Measurements from ENCODE around the gene SUPT3H. TPM values are rescaled to one million over a fixed set of nuclear protein-coding genes. Genes with fewer than 3 reads are reported as not detected.

The SUPT3H gene
- total and polyA plus RNA-seq, 9 donors = 10.3 to 23.1 (median 16.2) TPM

DNA sequence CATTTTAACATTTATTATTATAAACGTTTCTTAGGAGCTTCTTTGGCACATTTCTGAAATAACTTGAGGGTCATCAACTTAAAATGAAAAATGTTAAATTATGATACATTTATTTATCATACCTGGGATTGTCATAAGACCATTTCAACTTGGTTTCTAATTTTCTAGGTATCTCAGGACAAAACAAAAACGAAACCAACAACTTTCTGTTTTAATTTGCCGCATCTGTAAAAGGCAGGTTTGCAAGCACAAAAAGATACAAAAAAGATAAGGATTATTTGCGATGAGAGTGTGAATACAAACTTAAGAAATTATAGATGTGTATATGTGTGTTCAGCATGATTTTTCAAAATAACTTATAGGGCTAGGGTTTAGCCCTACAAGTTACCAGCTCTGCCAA is 444.6 kb downstream of the SUPT3H start:
- intact Hi-C loops (cut with DNase I) = no loop called here
- no peak overlapping the region for H3K4me3 ChIP-seq
- H3K27me3 ChIP-seq = peaks cover 3% of the 10 kb centered on the region
- 59 to 67% (median 65%) methylated on average over 4 of the region's 4 CpGs for WGBS, 3 donors
- TF ChIP-seq, protein P1, sequence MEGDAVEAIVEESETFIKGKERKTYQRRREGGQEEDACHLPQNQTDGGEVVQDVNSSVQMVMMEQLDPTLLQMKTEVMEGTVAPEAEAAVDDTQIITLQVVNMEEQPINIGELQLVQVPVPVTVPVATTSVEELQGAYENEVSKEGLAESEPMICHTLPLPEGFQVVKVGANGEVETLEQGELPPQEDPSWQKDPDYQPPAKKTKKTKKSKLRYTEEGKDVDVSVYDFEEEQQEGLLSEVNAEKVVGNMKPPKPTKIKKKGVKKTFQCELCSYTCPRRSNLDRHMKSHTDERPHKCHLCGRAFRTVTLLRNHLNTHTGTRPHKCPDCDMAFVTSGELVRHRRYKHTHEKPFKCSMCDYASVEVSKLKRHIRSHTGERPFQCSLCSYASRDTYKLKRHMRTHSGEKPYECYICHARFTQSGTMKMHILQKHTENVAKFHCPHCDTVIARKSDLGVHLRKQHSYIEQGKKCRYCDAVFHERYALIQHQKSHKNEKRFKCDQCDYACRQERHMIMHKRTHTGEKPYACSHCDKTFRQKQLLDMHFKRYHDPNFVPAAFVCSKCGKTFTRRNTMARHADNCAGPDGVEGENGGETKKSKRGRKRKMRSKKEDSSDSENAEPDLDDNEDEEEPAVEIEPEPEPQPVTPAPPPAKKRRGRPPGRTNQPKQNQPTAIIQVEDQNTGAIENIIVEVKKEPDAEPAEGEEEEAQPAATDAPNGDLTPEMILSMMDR (IDR thresholded peaks at IDR 0.05) = no peak
- TF ChIP-seq EP300 (IDR thresholded peaks at IDR 0.05) (no peak), POLR2A (IDR thresholded peaks at IDR 0.05) (no peak)
- no peaks in the 10 kb centered on the region for H3K4me1 ChIP-seq (ENCODE audit: insufficient read depth)
- no peaks in the 10 kb centered on the region for H3K9me3 ChIP-seq
- H3K27ac ChIP-seq = no peak overlapping the region
- DNase-seq = no peak
- H3K36me3 ChIP-seq = no peaks in the 10 kb centered on the region

DNA sequence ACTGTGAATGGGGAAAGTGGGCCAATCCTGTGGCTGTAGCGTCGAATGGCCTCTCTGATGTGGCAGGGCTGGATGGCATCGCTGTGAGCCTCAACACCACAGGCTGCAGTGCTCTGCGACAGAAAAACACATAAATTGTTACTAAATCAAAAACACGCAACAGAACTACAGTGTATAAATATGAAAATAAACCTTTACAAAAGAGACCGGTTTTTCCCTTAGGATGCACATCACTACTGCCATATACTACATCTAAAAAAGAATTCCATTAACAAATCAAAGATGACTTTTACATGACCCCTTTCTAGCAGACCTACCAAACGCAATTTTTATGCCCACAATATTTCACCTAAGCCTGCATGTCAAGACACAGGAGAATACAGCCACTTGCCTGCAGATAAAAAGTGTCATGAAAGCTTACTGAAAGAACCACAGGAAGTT is 445.1 kb downstream of the SUPT3H start:
- H3K27ac ChIP-seq = no peak overlapping the region
- no peak for TF ChIP-seq POLR2A (IDR thresholded peaks at IDR 0.05)
- TF ChIP-seq EP300 (IDR thresholded peaks at IDR 0.05) = no peak
- TF ChIP-seq, protein P1 (IDR thresholded peaks at IDR 0.05) = no peak
- no peak overlapping the region for H3K4me3 ChIP-seq
- no peaks in the 10 kb centered on the region for H3K9me3 ChIP-seq
- WGBS, 3 donors = 87 to 93% (median 90%) methylated on average over 7 of the region's 7 CpGs
- peaks cover 3% of the 10 kb centered on the region for H3K27me3 ChIP-seq
- H3K4me1 ChIP-seq (ENCODE audit: insufficient read depth) = no peaks in the 10 kb centered on the region
- intact Hi-C loops (cut with DNase I) = no loop called here
- no peaks in the 10 kb centered on the region for H3K36me3 ChIP-seq
- DNase-seq = no peak

DNA sequence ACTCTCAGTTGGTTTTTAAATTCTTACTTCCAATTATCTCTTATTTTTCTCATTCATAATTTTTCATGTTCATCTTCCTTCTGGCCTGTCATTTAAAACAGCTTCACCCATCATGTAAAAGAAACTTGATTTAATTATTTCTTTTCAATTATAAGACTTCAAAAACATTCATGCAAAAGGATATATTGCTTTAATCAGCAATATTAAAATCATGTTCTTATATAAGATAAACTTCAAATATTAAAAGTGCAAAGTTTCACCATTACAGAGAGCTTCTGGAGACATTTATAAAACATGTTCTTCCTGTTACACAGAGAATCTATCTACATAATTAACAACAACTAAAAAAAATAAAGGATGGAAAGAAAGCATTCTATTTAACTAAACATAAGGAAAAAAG is 446.3 kb downstream of the SUPT3H start:
- intact Hi-C loops (cut with DNase I) = no loop called here
- H3K4me1 ChIP-seq (ENCODE audit: insufficient read depth) = no peaks in the 10 kb centered on the region
- H3K4me3 ChIP-seq = no peak overlapping the region
- H3K9me3 ChIP-seq = no peaks in the 10 kb centered on the region
- H3K27ac ChIP-seq = no peak overlapping the region
- no peaks in the 10 kb centered on the region for H3K36me3 ChIP-seq
- TF ChIP-seq EP300 (IDR thresholded peaks at IDR 0.05) (no peak), POLR2A (IDR thresholded peaks at IDR 0.05) (no peak)
- TF ChIP-seq, protein P1 (IDR thresholded peaks at IDR 0.05) = no peak
- peaks cover 3% of the 10 kb centered on the region for H3K27me3 ChIP-seq
- no peak for DNase-seq

DNA sequence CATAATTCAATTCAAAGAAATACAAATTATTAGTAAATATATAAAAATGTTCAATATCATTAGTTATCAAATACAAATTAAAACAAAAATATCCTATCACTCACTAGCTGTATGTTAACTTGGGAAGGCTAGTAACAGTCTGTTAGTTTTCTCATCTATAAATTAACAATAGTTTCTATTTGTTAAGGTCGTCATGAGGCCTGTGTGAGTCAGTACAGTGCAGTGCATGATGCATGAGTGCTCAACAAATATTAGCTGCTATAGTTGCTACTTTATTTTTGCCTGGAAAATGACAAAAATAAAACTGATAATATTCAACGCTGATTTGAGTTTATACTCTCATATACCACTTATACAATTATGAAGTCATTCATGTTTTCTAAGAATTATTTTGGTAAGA is 451.2 kb downstream of the SUPT3H start:
- TF ChIP-seq, protein P1 (IDR thresholded peaks at IDR 0.05) = no peak
- no peak for TF ChIP-seq EP300 (IDR thresholded peaks at IDR 0.05)
- no peak for TF ChIP-seq POLR2A (IDR thresholded peaks at IDR 0.05)
- no peaks in the 10 kb centered on the region for H3K4me1 ChIP-seq (ENCODE audit: insufficient read depth)
- intact Hi-C loops (cut with DNase I) = no loop called here
- WGBS, 3 donors = 61 to 75% (median 68%) methylated on average over 2 of the region's 2 CpGs
- no peak overlapping the region for H3K27ac ChIP-seq
- no peak for DNase-seq
- peaks cover 5% of the 10 kb centered on the region for H3K27me3 ChIP-seq
- H3K4me3 ChIP-seq = no peak overlapping the region
- no peaks in the 10 kb centered on the region for H3K36me3 ChIP-seq
- no peaks in the 10 kb centered on the region for H3K9me3 ChIP-seq

Measured in ovary (tissue), 9 donors.